ENCODE data around the gene OR5V1.

GRCh38 chr6:29325777-29326176 lies 42.9 kb downstream of the OR5V1 start:
- TF ChIP-seq CTCF (IDR thresholded peaks at IDR 0.05), result no peak
- no peak for TF ChIP-seq POLR2A (IDR thresholded peaks at IDR 0.05)
